Sigmoid colon (tissue), 4 donors: Measurements from ENCODE around the gene JAM2.

Experiments
- CTCF ChIP-seq, 4 experiments: fragments of 450-650 bp in 3 of 4; fragments of 200-600 bp in 1 of 4; IDR thresholded peaks; one replicate each; pipeline ENCODE4 v1.5.1; 2016 to 2019; ENCODE audit warnings: antibody characterized with exemption in 4 of 4, mild to moderate bottlenecking in 3 of 4, moderate library complexity in 2 of 4
- POLR2A ChIP-seq, 2 donors: fragments of 450-650 bp; IDR thresholded peaks; one replicate each; pipeline ENCODE4 v1.6.1; 2016; ENCODE audit warnings: antibody characterized with exemption in 2 of 2, mild to moderate bottlenecking in 2 of 2, moderate library complexity in 2 of 2
- POLR2AphosphoS5 ChIP-seq, 4 donors: sonication (generic); formaldehyde crosslinking; IDR thresholded peaks; one replicate each; pipeline ENCODE4 v1.6.1; 2017; ENCODE audit warnings: antibody characterized with exemption in 4 of 4

- TF ChIP-seq CTCF (IDR thresholded peaks at IDR 0.05) (no peak), POLR2A (IDR thresholded peaks at IDR 0.05) (no peak), POLR2AphosphoS5 (IDR thresholded peaks at IDR 0.05) (peak in 2 of 4 donors; percentile 39 to 58)
Measured at GRCh38 chr21:25734904-25735645, 96.0 kb downstream of the JAM2 start, which contains the start of the genes ATP5PF and GABPA.
